AG09319 (cell line): ENCODE results near the gene OR2T35.
"Not testable (repeated sequence)": the region's sequence is repeated elsewhere in the genome, so short reads cannot be mapped to it uniquely, and the experiment has no call there.

Experiments used
- DNase-seq: peaks from one replicate; pipeline ENCODE4 v3.0.0-alpha.2; 2010; ENCODE audit warnings: low read depth; ENCODE audit errors: extremely low read depth
- CTCF ChIP-seq: IDR thresholded peaks from 2 replicates; pipeline ENCODE4 v1.5.1; 2011; ENCODE audit warnings: low read depth, mild to moderate bottlenecking, inconsistent platforms, low read length, moderate library complexity

Gene OR2T35

DNA sequence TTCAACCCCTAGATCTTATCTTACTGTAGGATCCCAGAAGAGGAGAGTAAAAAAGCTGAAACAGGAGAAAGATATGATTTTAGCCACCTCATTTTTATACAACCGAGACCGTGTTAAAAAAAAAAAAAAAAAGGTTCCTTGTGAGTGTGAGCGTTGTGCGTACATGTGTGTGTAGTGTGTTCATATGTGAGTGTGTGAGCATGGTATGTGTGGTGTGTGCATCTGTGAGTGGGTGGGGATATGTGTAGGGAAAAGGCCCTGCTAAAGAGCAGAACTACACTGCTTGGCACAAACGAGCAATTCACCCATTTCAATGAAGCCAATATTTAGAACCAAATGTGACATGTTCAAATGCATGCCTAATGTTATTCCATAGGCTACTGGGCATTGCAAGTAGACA, 3.5 kb downstream of the OR2T35 start:
- not testable (repeated sequence) for DNase-seq

- DNase-seq = not testable (repeated sequence)
Observed at GRCh38 chr1:248640906-248641305, 4.2 kb downstream of the OR2T35 start.

DNA sequence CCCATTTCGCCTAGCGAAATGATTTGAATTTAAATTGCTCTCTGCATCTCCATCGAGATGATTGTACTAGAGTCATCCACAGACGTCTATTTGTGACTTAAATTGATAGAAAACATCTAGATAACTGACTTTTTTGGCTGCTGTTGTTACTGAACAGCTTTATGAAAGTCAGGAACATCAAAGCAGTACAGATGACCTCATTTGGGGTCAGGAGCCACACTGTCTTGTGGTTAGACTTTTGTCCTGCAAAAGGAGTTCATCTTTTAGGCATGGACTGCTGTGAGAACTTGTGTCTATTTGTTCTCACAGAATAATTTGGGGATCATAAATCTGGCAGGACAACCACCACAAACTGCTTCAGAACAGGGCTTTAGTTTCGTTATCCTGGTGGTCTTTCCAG, 5.4 kb downstream of the OR2T35 start:
- DNase-seq = not testable (repeated sequence)

- not testable (repeated sequence) for DNase-seq
Observed at GRCh38 chr1:248636612-248637011, 8.5 kb downstream of the OR2T35 start.

GRCh38 chr1:248634991-248635390, 10.1 kb downstream of the OR2T35 start, which contains the start of gene OR2T11:
Gene OR2T11 (minus strand): TSS chr1:248635091. CDS start chr1:248627128, 7,963 bp downstream.
- DNase-seq = not testable (repeated sequence)

DNA sequence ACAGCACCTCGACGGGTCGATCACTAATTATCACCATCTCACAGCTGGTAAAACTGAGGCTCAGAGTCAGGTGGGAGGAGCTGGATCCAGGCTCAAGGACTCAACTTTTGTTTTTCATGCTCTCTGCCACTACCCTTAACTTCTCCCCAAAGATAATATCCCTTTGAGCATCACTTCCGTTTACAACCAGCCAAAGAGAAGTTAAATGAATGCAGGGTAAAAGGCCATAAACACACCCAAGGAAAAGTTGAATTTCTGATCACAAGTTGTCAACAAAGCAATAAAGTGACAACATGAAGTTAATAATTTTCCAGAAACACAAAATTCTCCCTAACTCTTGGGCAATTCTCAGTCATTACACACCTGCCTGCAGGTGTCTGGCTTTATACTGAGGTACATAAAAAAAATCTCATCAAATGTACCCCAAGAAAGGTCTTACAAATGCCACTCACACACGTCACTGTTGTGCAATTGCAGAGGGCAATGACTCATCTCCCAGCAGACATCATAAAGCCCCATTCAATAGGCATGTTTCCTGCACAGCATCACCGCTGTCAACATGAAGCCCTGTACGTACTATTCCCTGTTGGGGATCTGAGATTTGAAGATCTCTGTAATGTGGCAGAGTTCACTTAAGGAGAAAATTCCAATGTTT, 13.6 kb downstream of the OR2T35 start:
- no peak for TF ChIP-seq CTCF
- DNase-seq = no peak

GRCh38 chr1:248630551-248630950, 14.5 kb downstream of the OR2T35 start:
- DNase-seq = no peak

GRCh38 chr1:248627971-248628844, 16.9 kb downstream of the OR2T35 start:
- no peak for TF ChIP-seq CTCF
- DNase-seq = no peak

More at GRCh38 chr1:248630551-248630950, 14.5 kb downstream of the OR2T35 start:
- no peak for TF ChIP-seq CTCF

DNA sequence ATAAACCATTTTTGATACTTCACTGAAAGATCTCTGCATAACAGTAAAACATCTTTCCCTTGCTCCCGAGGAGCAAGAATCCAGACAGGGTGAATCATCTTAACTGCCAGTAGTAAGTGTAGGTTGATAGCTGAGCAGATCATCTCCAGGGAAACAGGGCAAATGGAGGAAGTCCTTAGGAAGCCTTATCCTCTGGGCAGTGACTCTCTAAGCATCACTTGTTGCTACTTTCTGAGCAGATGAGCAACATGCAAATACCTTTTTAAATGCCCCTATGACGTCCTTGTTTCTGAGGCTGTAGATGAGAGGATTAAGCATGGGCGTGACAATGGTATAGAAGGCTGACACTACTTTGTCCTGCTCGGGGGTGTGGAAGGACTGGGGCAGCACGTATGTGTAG, 19.1 kb downstream of the OR2T35 start:
- TF ChIP-seq CTCF = no peak
- DNase-seq = no peak

DNA sequence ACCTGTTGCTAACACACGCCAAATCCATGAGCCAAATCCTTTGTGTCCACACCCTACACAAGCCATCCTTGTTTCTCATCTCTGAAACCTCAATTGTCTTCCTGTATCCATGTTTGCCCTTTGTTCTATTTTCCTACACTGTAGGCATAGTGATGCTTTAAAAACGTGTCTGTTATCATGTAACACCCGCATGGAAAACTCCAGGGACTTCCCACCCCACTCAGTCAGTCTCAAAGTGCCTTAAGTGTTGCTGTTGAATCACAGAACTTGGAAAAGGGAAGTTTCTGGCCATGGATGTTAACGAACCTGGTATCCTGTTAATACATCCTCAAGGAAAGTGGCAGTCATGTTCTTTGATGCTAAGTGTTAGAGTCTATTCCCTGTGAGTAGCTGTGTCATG, 19.9 kb downstream of the OR2T35 start:
- no peak for DNase-seq
- TF ChIP-seq CTCF = no peak
